ENCODE measurements around the gene GZF1.

Gene GZF1

GRCh38 chr20:23339986-23340385, 22.0 kb upstream of the GZF1 start:
- no peak overlapping the region for H2AK5ac ChIP-seq (ENCODE audit: low read length)
- no peak overlapping the region for H2BK120ac ChIP-seq (ENCODE audit: insufficient read depth, low read length, poor library complexity)
- no peak overlapping the region for H4K91ac ChIP-seq (ENCODE audit: low read depth, low read length)
- H4K12ac ChIP-seq (ENCODE audit: low read depth, low read length), result no peak overlapping the region
- no peak overlapping the region for H3K4me3 ChIP-seq (ENCODE audit: low read depth, low read length)
- H3K4me2 ChIP-seq (ENCODE audit: low read length), result no peak overlapping the region
- H3K18ac ChIP-seq (ENCODE audit: low read length), result no peak overlapping the region
- no peak for DNase-seq
- no peak overlapping the region for H3K9ac ChIP-seq (ENCODE audit: low read length)
- no peak overlapping the region for H3K14ac ChIP-seq (ENCODE audit: low read length)
- no peaks in the 10 kb centered on the region for H3K36me3 ChIP-seq (ENCODE audit: control insufficient read depth in 1 of 2, insufficient read depth in 2 of 2, low read length in 2 of 2)
- no CpG with 5 or more reads among the region's 13 CpGs for WGBS (ENCODE audit: extremely low coverage, insufficient coverage, insufficient read length)
- H3K23ac ChIP-seq (ENCODE audit: low read length), result no peak overlapping the region
- H3K79me1 ChIP-seq (ENCODE audit: low read length), result no peaks in the 10 kb centered on the region
- no peak overlapping the region for H2BK12ac ChIP-seq (ENCODE audit: low read length)
- H3K27me3 ChIP-seq (ENCODE audit: insufficient read depth, low read length), result no peaks in the 10 kb centered on the region
- H3K4me1 ChIP-seq (ENCODE audit: control insufficient read depth in 1 of 2, insufficient read depth in 2 of 2, low read length in 2 of 2), result peaks cover 0 to 7% of the 10 kb centered on the region in 2 experiments
- H3K27ac ChIP-seq (ENCODE audit: low read depth, low read length), result no peak overlapping the region
- H3K4ac ChIP-seq (ENCODE audit: low read depth, low read length), result no peak overlapping the region
- H3K9me3 ChIP-seq (ENCODE audit: insufficient read depth, low read depth, low read length), result peaks cover 3% of the 10 kb centered on the region
- no peak overlapping the region for H2BK5ac ChIP-seq (ENCODE audit: low read depth, low read length, poor library complexity)
- H4K8ac ChIP-seq (ENCODE audit: low read depth, low read length), result no peak overlapping the region
- no peak overlapping the region for H2AFZ ChIP-seq (ENCODE audit: insufficient read depth, low read length, poor library complexity)
- H3K79me2 ChIP-seq (ENCODE audit: control insufficient read depth, insufficient read depth, low read length, poor library complexity), result no peaks in the 10 kb centered on the region

- no peaks in the 10 kb centered on the region for H3K79me2 ChIP-seq (ENCODE audit: control insufficient read depth, insufficient read depth, low read length, poor library complexity)
- no peak overlapping the region for H2BK120ac ChIP-seq (ENCODE audit: insufficient read depth, low read length, poor library complexity)
- peaks cover 3% of the 10 kb centered on the region for H3K9me3 ChIP-seq (ENCODE audit: insufficient read depth, low read depth, low read length)
- no peaks in the 10 kb centered on the region for H3K27me3 ChIP-seq (ENCODE audit: insufficient read depth, low read length)
- no peak overlapping the region for H4K12ac ChIP-seq (ENCODE audit: low read depth, low read length)
- no peak overlapping the region for H2AFZ ChIP-seq (ENCODE audit: insufficient read depth, low read length, poor library complexity)
- no peak overlapping the region for H3K18ac ChIP-seq (ENCODE audit: low read length)
- no peak overlapping the region for H2AK5ac ChIP-seq (ENCODE audit: low read length)
- H2BK5ac ChIP-seq (ENCODE audit: low read depth, low read length, poor library complexity), result no peak overlapping the region
- DNase-seq, result peak in 1 of 2 donors; percentile 54
- H2BK12ac ChIP-seq (ENCODE audit: low read length), result no peak overlapping the region
- H3K14ac ChIP-seq (ENCODE audit: low read length), result no peak overlapping the region
- no peak overlapping the region for H4K91ac ChIP-seq (ENCODE audit: low read depth, low read length)
- H3K79me1 ChIP-seq (ENCODE audit: low read length), result no peaks in the 10 kb centered on the region
- H4K8ac ChIP-seq (ENCODE audit: low read depth, low read length), result no peak overlapping the region
- no peak overlapping the region for H3K9ac ChIP-seq (ENCODE audit: low read length)
- no peaks in the 10 kb centered on the region for H3K36me3 ChIP-seq (ENCODE audit: control insufficient read depth in 1 of 2, insufficient read depth in 2 of 2, low read length in 2 of 2)
- H3K4ac ChIP-seq (ENCODE audit: low read depth, low read length), result no peak overlapping the region
- H3K4me3 ChIP-seq (ENCODE audit: low read depth, low read length), result no peak overlapping the region
- H3K4me2 ChIP-seq (ENCODE audit: low read length), result no peak overlapping the region
- H3K27ac ChIP-seq (ENCODE audit: low read depth, low read length), result no peak overlapping the region
- peaks cover 0 to 7% of the 10 kb centered on the region in 2 experiments for H3K4me1 ChIP-seq (ENCODE audit: control insufficient read depth in 1 of 2, insufficient read depth in 2 of 2, low read length in 2 of 2)
- no peak overlapping the region for H3K23ac ChIP-seq (ENCODE audit: low read length)
- no CpG with 5 or more reads among the region's 9 CpGs for WGBS (ENCODE audit: extremely low coverage, insufficient coverage, insufficient read length)
Observed at GRCh38 chr20:23340524-23340923, 21.5 kb upstream of the GZF1 start.

- no peak overlapping the region for H3K23ac ChIP-seq (ENCODE audit: low read length)
- no CpG with 5 or more reads among the region's 2 CpGs for WGBS (ENCODE audit: extremely low coverage, insufficient coverage, insufficient read length)
- H4K12ac ChIP-seq (ENCODE audit: low read depth, low read length), result no peak overlapping the region
Observed at GRCh38 chr20:23341073-23341472, 20.9 kb upstream of the GZF1 start.

GRCh38 chr20:23343590-23343989, 18.4 kb upstream of the GZF1 start:
- Histone ChIP-seq H3K27ac (ENCODE audit: low read depth, low read length) (no peak overlapping the region), H2AK5ac (ENCODE audit: low read length) (no peak overlapping the region), H4K91ac (ENCODE audit: low read depth, low read length) (no peak overlapping the region), H2AFZ (ENCODE audit: insufficient read depth, low read length, poor library complexity) (no peak overlapping the region), H3K23ac (ENCODE audit: low read length) (no peak overlapping the region), H3K4me1 (ENCODE audit: control insufficient read depth in 1 of 2, insufficient read depth in 2 of 2, low read length in 2 of 2) (peaks cover under 1 to 7% of the 10 kb centered on the region in 2 experiments), H3K4me2 (ENCODE audit: low read length) (no peak overlapping the region), H2BK120ac (ENCODE audit: insufficient read depth, low read length, poor library complexity) (no peak overlapping the region), H3K9me3 (ENCODE audit: insufficient read depth, low read depth, low read length) (peaks cover 3% of the 10 kb centered on the region), H3K79me1 (ENCODE audit: low read length) (no peaks in the 10 kb centered on the region), H4K12ac (ENCODE audit: low read depth, low read length) (no peak overlapping the region), H3K27me3 (ENCODE audit: insufficient read depth, low read length) (no peaks in the 10 kb centered on the region), H4K8ac (ENCODE audit: low read depth, low read length) (no peak overlapping the region), H2BK12ac (ENCODE audit: low read length) (no peak overlapping the region), H3K4ac (ENCODE audit: low read depth, low read length) (no peak overlapping the region), H3K4me3 (ENCODE audit: low read depth, low read length) (no peak overlapping the region), H3K9ac (ENCODE audit: low read length) (no peak overlapping the region), H3K79me2 (ENCODE audit: control insufficient read depth, insufficient read depth, low read length, poor library complexity) (no peaks in the 10 kb centered on the region), H3K36me3 (ENCODE audit: control insufficient read depth in 1 of 2, insufficient read depth in 2 of 2, low read length in 2 of 2) (no peaks in the 10 kb centered on the region), H2BK5ac (ENCODE audit: low read depth, low read length, poor library complexity) (no peak overlapping the region), H3K14ac (ENCODE audit: low read length) (no peak overlapping the region), H3K18ac (ENCODE audit: low read length) (no peak overlapping the region)
- no CpG with 5 or more reads among the region's 1 CpG for WGBS (ENCODE audit: extremely low coverage, insufficient coverage, insufficient read length)
- no peak for DNase-seq

More at GRCh38 chr20:23341073-23341472, 20.9 kb upstream of the GZF1 start:
- Histone ChIP-seq H3K4me3 (ENCODE audit: low read depth, low read length) (no peak overlapping the region), H3K14ac (ENCODE audit: low read length) (no peak overlapping the region), H3K27ac (ENCODE audit: low read depth, low read length) (no peak overlapping the region), H4K8ac (ENCODE audit: low read depth, low read length) (no peak overlapping the region), H2AK5ac (ENCODE audit: low read length) (no peak overlapping the region), H3K27me3 (ENCODE audit: insufficient read depth, low read length) (no peaks in the 10 kb centered on the region), H2BK12ac (ENCODE audit: low read length) (no peak overlapping the region), H2AFZ (ENCODE audit: insufficient read depth, low read length, poor library complexity) (no peak overlapping the region), H2BK120ac (ENCODE audit: insufficient read depth, low read length, poor library complexity) (no peak overlapping the region), H3K9ac (ENCODE audit: low read length) (no peak overlapping the region), H3K79me2 (ENCODE audit: control insufficient read depth, insufficient read depth, low read length, poor library complexity) (no peaks in the 10 kb centered on the region), H3K4me2 (ENCODE audit: low read length) (no peak overlapping the region), H4K91ac (ENCODE audit: low read depth, low read length) (no peak overlapping the region), H3K79me1 (ENCODE audit: low read length) (no peaks in the 10 kb centered on the region), H3K18ac (ENCODE audit: low read length) (no peak overlapping the region), H3K4ac (ENCODE audit: low read depth, low read length) (no peak overlapping the region), H3K9me3 (ENCODE audit: insufficient read depth, low read depth, low read length) (peaks cover 3% of the 10 kb centered on the region), H2BK5ac (ENCODE audit: low read depth, low read length, poor library complexity) (no peak overlapping the region), H3K36me3 (ENCODE audit: control insufficient read depth in 1 of 2, insufficient read depth in 2 of 2, low read length in 2 of 2) (no peaks in the 10 kb centered on the region), H3K4me1 (ENCODE audit: control insufficient read depth in 1 of 2, insufficient read depth in 2 of 2, low read length in 2 of 2) (peaks cover 0 to 7% of the 10 kb centered on the region in 2 experiments)
- no peak for DNase-seq

Measured in trophoblast cell (in vitro differentiated cells and primary cell).